ENCODE measurements around the gene KCND3.

GRCh38 chr1:111725192-111725591 lies 264.3 kb downstream of the KCND3 start:
- TF ChIP-seq CTCF (IDR thresholded peaks at IDR 0.05; ENCODE audit: low read length), result no peak
- TF ChIP-seq EZH2 (IDR thresholded peaks at IDR 0.05; ENCODE audit: borderline replicate concordance, low read length), result no peak
